ENCODE results near the gene IMMP2L. TPM values are rescaled to one million over a fixed set of nuclear protein-coding genes. Genes with fewer than 3 reads are reported as not detected.

The IMMP2L gene
- total and polyA plus RNA-seq, 4 donors = 7.3 to 21.1 (median 12.4) TPM

- no peak for DNase-seq (ENCODE audit: low spot score)
- H3K36me3 ChIP-seq (ENCODE audit: control insufficient read depth in 4 of 4, insufficient read depth in 3 of 4, low read depth in 1 of 4, low read length in 3 of 4) = no peaks in the 10 kb centered on the region
- TF ChIP-seq GABPA (IDR thresholded peaks at IDR 0.05 in 1 of 2, conservative IDR thresholded peaks at IDR 0.05 in 1 of 2) (no peak), YY1 (IDR thresholded peaks at IDR 0.05) (no peak), RAD21 (IDR thresholded peaks at IDR 0.05) (peak in 1 of 2 donors; percentile 19), SP1 (IDR thresholded peaks at IDR 0.05) (no peak)
- no peaks in the 10 kb centered on the region for H3K27me3 ChIP-seq (ENCODE audit: control insufficient read depth in 4 of 4, insufficient read depth in 4 of 4, low read length in 3 of 4)
- H3K9ac ChIP-seq (ENCODE audit: low read depth in 1 of 2, low read length in 2 of 2) = no peak overlapping the region
- H3K27ac ChIP-seq (ENCODE audit: low read depth in 1 of 2, low read length in 2 of 2) = no peak overlapping the region
- no peak overlapping the region for H3K4me3 ChIP-seq (ENCODE audit: low read depth in 1 of 3, low read length in 3 of 3)
- no peaks in the 10 kb centered on the region for H3K9me3 ChIP-seq (ENCODE audit: control insufficient read depth in 4 of 4, low read length in 3 of 4)
- no peaks in the 10 kb centered on the region for H3K4me1 ChIP-seq (ENCODE audit: control insufficient read depth in 4 of 4, insufficient read depth in 4 of 4, low read length in 3 of 4)
Observed at GRCh38 chr7:111312966-111313365, 249.3 kb downstream of the IMMP2L start.

- TF ChIP-seq YY1 (IDR thresholded peaks at IDR 0.05) = no peak
- no peak for TF ChIP-seq REST (IDR thresholded peaks at IDR 0.05)
- no peak for TF ChIP-seq FOXA1 (IDR thresholded peaks at IDR 0.05)
- TF ChIP-seq FOXA2 (IDR thresholded peaks at IDR 0.05) = no peak
- no peak for TF ChIP-seq EGR1 (IDR thresholded peaks at IDR 0.05; ENCODE audit: low read depth in 2 of 2)
- TF ChIP-seq, protein P1, sequence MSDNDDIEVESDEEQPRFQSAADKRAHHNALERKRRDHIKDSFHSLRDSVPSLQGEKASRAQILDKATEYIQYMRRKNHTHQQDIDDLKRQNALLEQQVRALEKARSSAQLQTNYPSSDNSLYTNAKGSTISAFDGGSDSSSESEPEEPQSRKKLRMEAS (IDR thresholded peaks at IDR 0.05) = no peak
- 96% methylated on average over 1 of the region's 1 CpG for WGBS
Observed at GRCh38 chr7:111308691-111309090, 253.6 kb downstream of the IMMP2L start.

DNA sequence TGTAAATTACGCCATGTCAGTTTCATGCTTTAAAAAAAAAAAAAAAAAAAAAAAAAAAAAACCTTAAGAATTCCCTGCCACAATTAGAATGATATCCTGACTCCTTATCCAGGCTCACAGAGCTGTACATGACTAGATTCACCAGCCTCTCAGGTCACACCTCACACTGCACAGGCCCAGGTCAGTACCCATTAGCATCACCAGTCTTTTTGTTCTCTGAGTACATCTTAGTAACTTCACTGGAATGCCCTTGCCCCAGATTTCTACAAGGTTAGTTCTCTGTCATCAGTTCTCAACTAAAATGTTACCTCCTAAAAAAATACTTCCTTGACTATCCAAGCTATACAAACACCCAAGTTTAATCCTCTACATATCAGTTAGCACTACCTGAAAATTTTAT lies 260.4 kb downstream of the IMMP2L start:
- no peaks in the 10 kb centered on the region for H3K27me3 ChIP-seq (ENCODE audit: control insufficient read depth in 4 of 4, insufficient read depth in 4 of 4, low read length in 3 of 4)
- H3K4me3 ChIP-seq (ENCODE audit: low read depth in 1 of 3, low read length in 3 of 3) = no peak overlapping the region
- no peak overlapping the region for H3K9ac ChIP-seq (ENCODE audit: low read depth in 1 of 2, low read length in 2 of 2)

More at GRCh38 chr7:111308691-111309090, 253.6 kb downstream of the IMMP2L start:
- H3K36me3 ChIP-seq (ENCODE audit: control insufficient read depth in 4 of 4, insufficient read depth in 3 of 4, low read depth in 1 of 4, low read length in 3 of 4) = no peaks in the 10 kb centered on the region
- H3K9ac ChIP-seq (ENCODE audit: low read depth in 1 of 2, low read length in 2 of 2) = no peak overlapping the region
- no peaks in the 10 kb centered on the region for H3K27me3 ChIP-seq (ENCODE audit: control insufficient read depth in 4 of 4, insufficient read depth in 4 of 4, low read length in 3 of 4)
- H3K27ac ChIP-seq (ENCODE audit: low read depth in 1 of 2, low read length in 2 of 2) = no peak overlapping the region
- DNase-seq (ENCODE audit: low spot score) = no peak
- H3K9me3 ChIP-seq (ENCODE audit: control insufficient read depth in 4 of 4, low read length in 3 of 4) = no peaks in the 10 kb centered on the region
- no peaks in the 10 kb centered on the region for H3K4me1 ChIP-seq (ENCODE audit: control insufficient read depth in 4 of 4, insufficient read depth in 4 of 4, low read length in 3 of 4)
- H3K4me3 ChIP-seq (ENCODE audit: low read depth in 1 of 3, low read length in 3 of 3) = no peak overlapping the region

More for the DNA sequence above, 260.4 kb downstream of the IMMP2L start:
- H3K36me3 ChIP-seq (ENCODE audit: control insufficient read depth in 4 of 4, insufficient read depth in 3 of 4, low read depth in 1 of 4, low read length in 3 of 4) = no peaks in the 10 kb centered on the region
- H3K27ac ChIP-seq (ENCODE audit: low read depth in 1 of 2, low read length in 2 of 2) = no peak overlapping the region
- WGBS = 95% methylated on average over 1 of the region's 1 CpG
- H3K4me1 ChIP-seq (ENCODE audit: control insufficient read depth in 4 of 4, insufficient read depth in 4 of 4, low read length in 3 of 4) = no peaks in the 10 kb centered on the region
- no peak for DNase-seq (ENCODE audit: low spot score)
- TF ChIP-seq SP1 (IDR thresholded peaks at IDR 0.05) = no peak
- no peak for TF ChIP-seq GABPA (IDR thresholded peaks at IDR 0.05 in 1 of 2, conservative IDR thresholded peaks at IDR 0.05 in 1 of 2)
- TF ChIP-seq, protein P1 (IDR thresholded peaks at IDR 0.05) = no peak
- TF ChIP-seq, protein P2, sequence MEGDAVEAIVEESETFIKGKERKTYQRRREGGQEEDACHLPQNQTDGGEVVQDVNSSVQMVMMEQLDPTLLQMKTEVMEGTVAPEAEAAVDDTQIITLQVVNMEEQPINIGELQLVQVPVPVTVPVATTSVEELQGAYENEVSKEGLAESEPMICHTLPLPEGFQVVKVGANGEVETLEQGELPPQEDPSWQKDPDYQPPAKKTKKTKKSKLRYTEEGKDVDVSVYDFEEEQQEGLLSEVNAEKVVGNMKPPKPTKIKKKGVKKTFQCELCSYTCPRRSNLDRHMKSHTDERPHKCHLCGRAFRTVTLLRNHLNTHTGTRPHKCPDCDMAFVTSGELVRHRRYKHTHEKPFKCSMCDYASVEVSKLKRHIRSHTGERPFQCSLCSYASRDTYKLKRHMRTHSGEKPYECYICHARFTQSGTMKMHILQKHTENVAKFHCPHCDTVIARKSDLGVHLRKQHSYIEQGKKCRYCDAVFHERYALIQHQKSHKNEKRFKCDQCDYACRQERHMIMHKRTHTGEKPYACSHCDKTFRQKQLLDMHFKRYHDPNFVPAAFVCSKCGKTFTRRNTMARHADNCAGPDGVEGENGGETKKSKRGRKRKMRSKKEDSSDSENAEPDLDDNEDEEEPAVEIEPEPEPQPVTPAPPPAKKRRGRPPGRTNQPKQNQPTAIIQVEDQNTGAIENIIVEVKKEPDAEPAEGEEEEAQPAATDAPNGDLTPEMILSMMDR (IDR thresholded peaks at IDR 0.05; ENCODE audit: low read depth, low read length, missing input control) = no peak
- TF ChIP-seq TAF1 (conservative IDR thresholded peaks at IDR 0.05) = no peak
- no peak for TF ChIP-seq REST (IDR thresholded peaks at IDR 0.05)
- TF ChIP-seq ZBTB33 (IDR thresholded peaks at IDR 0.05) = no peak
- no peak for TF ChIP-seq HNF4G (IDR thresholded peaks at IDR 0.05)
- no peak for TF ChIP-seq FOXA1 (IDR thresholded peaks at IDR 0.05)
- no peak for TF ChIP-seq RXRA (IDR thresholded peaks at IDR 0.05)
- no peaks in the 10 kb centered on the region for H3K9me3 ChIP-seq (ENCODE audit: control insufficient read depth in 4 of 4, low read length in 3 of 4)

All from liver (tissue), 9 donors.